ENCODE results near the gene CRCP. TPM values are rescaled to one million over a fixed set of nuclear protein-coding genes. Genes with fewer than 3 reads are reported as not detected.
"Not testable (repeated sequence)": the region's sequence is repeated elsewhere in the genome, so short reads cannot be mapped to it uniquely, and the experiment has no call there.

The CRCP gene
- total RNA-seq, 1 donor: 31.3 TPM

- peaks cover 14% of the 10 kb centered on the region for H3K4me1 ChIP-seq (ENCODE audit: insufficient read depth, low read length)
- H3K27me3 ChIP-seq (ENCODE audit: insufficient read depth, low read length); H3K4me3 ChIP-seq (ENCODE audit: low read length); H3K9me3 ChIP-seq (ENCODE audit: low read depth, low read length): not testable (repeated sequence)
These were observed 11.2 kb downstream of the CRCP start for GRCh38 chr7:66125781-66126352.

GRCh38 chr7:66127172-66127571 lies 12.5 kb downstream of the CRCP start:
- H3K9me3 ChIP-seq (ENCODE audit: low read depth, low read length); H3K4me3 ChIP-seq (ENCODE audit: low read length); H3K27me3 ChIP-seq (ENCODE audit: insufficient read depth, low read length): not testable (repeated sequence)
- peaks cover 14% of the 10 kb centered on the region for H3K4me1 ChIP-seq (ENCODE audit: insufficient read depth, low read length)

GRCh38 chr7:66138994-66139752 lies 24.5 kb downstream of the CRCP start:
- Histone ChIP-seq H3K9me3 (ENCODE audit: low read depth, low read length) (no peaks in the 10 kb centered on the region), H3K27me3 (ENCODE audit: insufficient read depth, low read length) (no peaks in the 10 kb centered on the region), H3K4me3 (ENCODE audit: low read length) (no peak overlapping the region), H3K4me1 (ENCODE audit: insufficient read depth, low read length) (no peaks in the 10 kb centered on the region)

- Histone ChIP-seq H3K27me3 (ENCODE audit: insufficient read depth, low read length) (no peaks in the 10 kb centered on the region), H3K4me3 (ENCODE audit: low read length) (no peak overlapping the region), H3K9me3 (ENCODE audit: low read depth, low read length) (no peaks in the 10 kb centered on the region), H3K4me1 (ENCODE audit: insufficient read depth, low read length) (no peaks in the 10 kb centered on the region)
These were observed 26.3 kb downstream of the CRCP start for GRCh38 chr7:66140924-66141323.

- H3K4me1 ChIP-seq (ENCODE audit: insufficient read depth, low read length): no peaks in the 10 kb centered on the region
- H3K4me3 ChIP-seq (ENCODE audit: low read length): no peak overlapping the region
- no peaks in the 10 kb centered on the region for H3K27me3 ChIP-seq (ENCODE audit: insufficient read depth, low read length)
- no peaks in the 10 kb centered on the region for H3K9me3 ChIP-seq (ENCODE audit: low read depth, low read length)
These were observed 27.7 kb downstream of the CRCP start for GRCh38 chr7:66142334-66142733.

GRCh38 chr7:66142996-66143395 lies 28.3 kb downstream of the CRCP start:
- Histone ChIP-seq H3K27me3 (ENCODE audit: insufficient read depth, low read length) (no peaks in the 10 kb centered on the region), H3K4me1 (ENCODE audit: insufficient read depth, low read length) (no peaks in the 10 kb centered on the region), H3K4me3 (ENCODE audit: low read length) (no peak overlapping the region)

GRCh38 chr7:66143876-66144332 lies 29.3 kb downstream of the CRCP start:
- Histone ChIP-seq H3K4me3 (ENCODE audit: low read length) (no peak overlapping the region), H3K4me1 (ENCODE audit: insufficient read depth, low read length) (no peaks in the 10 kb centered on the region), H3K9me3 (ENCODE audit: low read depth, low read length) (no peaks in the 10 kb centered on the region), H3K27me3 (ENCODE audit: insufficient read depth, low read length) (no peaks in the 10 kb centered on the region)

More at GRCh38 chr7:66142996-66143395, 28.3 kb downstream of the CRCP start:
- no peaks in the 10 kb centered on the region for H3K9me3 ChIP-seq (ENCODE audit: low read depth, low read length)

- peaks cover 5% of the 10 kb centered on the region for H3K4me1 ChIP-seq (ENCODE audit: insufficient read depth, low read length)
- H3K27me3 ChIP-seq (ENCODE audit: insufficient read depth, low read length): no peaks in the 10 kb centered on the region
- H3K9me3 ChIP-seq (ENCODE audit: low read depth, low read length): no peaks in the 10 kb centered on the region
- no peak overlapping the region for H3K4me3 ChIP-seq (ENCODE audit: low read length)
These were observed 30.9 kb downstream of the CRCP start for GRCh38 chr7:66145400-66146104.

GRCh38 chr7:66146701-66147100 lies 32.1 kb downstream of the CRCP start:
- no peaks in the 10 kb centered on the region for H3K27me3 ChIP-seq (ENCODE audit: insufficient read depth, low read length)
- H3K9me3 ChIP-seq (ENCODE audit: low read depth, low read length): no peaks in the 10 kb centered on the region
- H3K4me1 ChIP-seq (ENCODE audit: insufficient read depth, low read length): peaks cover 8% of the 10 kb centered on the region
- H3K4me3 ChIP-seq (ENCODE audit: low read length): no peak overlapping the region

GRCh38 chr7:66147657-66148056 lies 33.0 kb downstream of the CRCP start:
- not testable (repeated sequence) for H3K9me3 ChIP-seq (ENCODE audit: low read depth, low read length); H3K4me3 ChIP-seq (ENCODE audit: low read length); H3K4me1 ChIP-seq (ENCODE audit: insufficient read depth, low read length); H3K27me3 ChIP-seq (ENCODE audit: insufficient read depth, low read length)

- Histone ChIP-seq H3K4me1 (ENCODE audit: insufficient read depth, low read length) (peaks cover 8% of the 10 kb centered on the region), H3K4me3 (ENCODE audit: low read length) (no peak overlapping the region), H3K9me3 (ENCODE audit: low read depth, low read length) (no peaks in the 10 kb centered on the region), H3K27me3 (ENCODE audit: insufficient read depth, low read length) (no peaks in the 10 kb centered on the region)
These were observed 35.8 kb downstream of the CRCP start for GRCh38 chr7:66150471-66150870.

- Histone ChIP-seq H3K4me3 (ENCODE audit: low read length) (no peak overlapping the region), H3K27me3 (ENCODE audit: insufficient read depth, low read length) (no peaks in the 10 kb centered on the region), H3K9me3 (ENCODE audit: low read depth, low read length) (no peaks in the 10 kb centered on the region), H3K4me1 (ENCODE audit: insufficient read depth, low read length) (peaks cover 8% of the 10 kb centered on the region)
These were observed 37.9 kb downstream of the CRCP start for GRCh38 chr7:66152371-66153191.

GRCh38 chr7:66153691-66154090 lies 39.0 kb downstream of the CRCP start:
- Histone ChIP-seq H3K4me3 (ENCODE audit: low read length) (no peak overlapping the region), H3K27me3 (ENCODE audit: insufficient read depth, low read length) (no peaks in the 10 kb centered on the region), H3K9me3 (ENCODE audit: low read depth, low read length) (no peaks in the 10 kb centered on the region), H3K4me1 (ENCODE audit: insufficient read depth, low read length) (peaks cover 8% of the 10 kb centered on the region)

GRCh38 chr7:66156035-66156434 lies 41.4 kb downstream of the CRCP start:
- not testable (repeated sequence) for H3K4me3 ChIP-seq (ENCODE audit: low read length); H3K9me3 ChIP-seq (ENCODE audit: low read depth, low read length); H3K27me3 ChIP-seq (ENCODE audit: insufficient read depth, low read length); H3K4me1 ChIP-seq (ENCODE audit: insufficient read depth, low read length)

GRCh38 chr7:66157060-66157459 lies 42.4 kb downstream of the CRCP start:
- no peaks in the 10 kb centered on the region for H3K4me1 ChIP-seq (ENCODE audit: insufficient read depth, low read length)
- H3K27me3 ChIP-seq (ENCODE audit: insufficient read depth, low read length): no peaks in the 10 kb centered on the region
- no peak overlapping the region for H3K4me3 ChIP-seq (ENCODE audit: low read length)
- H3K9me3 ChIP-seq (ENCODE audit: low read depth, low read length): no peaks in the 10 kb centered on the region
